C4-2B (cell line): ENCODE results near the gene TEKTIP1.

Experiments used
- CTCF ChIP-seq: fragments of 450-650 bp; conservative IDR thresholded peaks from 2 replicates; pipeline ENCODE4 v1.5.1; 2017; ENCODE audit warnings: mild to moderate bottlenecking
- ZFX ChIP-seq: fragments of 450-650 bp; IDR thresholded peaks from 2 replicates; pipeline ENCODE4 v1.6.1; 2017

- TF ChIP-seq CTCF (no peak), ZFX (no peak)
These were observed 5.9 kb upstream of the TEKTIP1 start for GRCh38 chr19:3533033-3533432.
